GM19395 (cell line): ENCODE data around the gene SMIM21.

Experiments used
- ATAC-seq: cut with Tn5 transposase; IDR thresholded peaks from one replicate; pipeline ENCODE4 v1.9.1; 2021; ENCODE audit warnings: mild to moderate bottlenecking, moderate library complexity; ENCODE audit not compliant: unreplicated experiment

The SMIM21 gene

GRCh38 chr18:75428490-75428889 lies 987 bp upstream of the SMIM21 start:
- ATAC-seq = no peak

DNA sequence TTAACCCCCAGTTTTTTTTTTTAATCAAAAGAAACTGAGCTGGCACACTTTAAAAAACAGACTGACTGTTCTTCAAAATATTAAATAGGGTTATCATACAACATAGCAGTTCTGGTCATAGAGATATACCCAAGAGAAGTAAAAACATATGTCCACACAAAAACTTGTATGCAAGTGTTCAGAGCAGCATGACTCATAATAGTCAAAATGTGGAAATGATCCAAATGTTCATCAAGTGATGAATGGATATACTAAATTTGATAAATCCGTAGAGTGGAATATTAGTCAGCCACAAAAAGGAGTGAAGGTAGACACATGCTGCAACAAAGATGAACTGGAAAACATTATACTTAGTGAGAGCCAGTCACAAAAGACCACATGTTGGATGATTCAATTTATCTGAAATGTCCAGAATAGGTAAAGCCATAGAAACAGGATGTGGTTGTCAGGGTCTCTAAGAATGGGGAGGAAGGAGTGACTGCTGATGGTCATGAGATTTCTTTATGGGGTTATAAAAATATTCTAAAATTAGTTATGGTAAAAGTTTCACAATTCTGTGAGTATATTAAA lies 5.1 kb downstream of the SMIM21 start:
- no peak for ATAC-seq

GRCh38 chr18:75421656-75422055 lies 5.8 kb downstream of the SMIM21 start:
- no peak for ATAC-seq

- ATAC-seq = no peak
Measured at GRCh38 chr18:75418293-75419005, 9.1 kb downstream of the SMIM21 start.

- ATAC-seq = no peak
Measured at GRCh38 chr18:75410611-75411010, 16.9 kb downstream of the SMIM21 start.

DNA sequence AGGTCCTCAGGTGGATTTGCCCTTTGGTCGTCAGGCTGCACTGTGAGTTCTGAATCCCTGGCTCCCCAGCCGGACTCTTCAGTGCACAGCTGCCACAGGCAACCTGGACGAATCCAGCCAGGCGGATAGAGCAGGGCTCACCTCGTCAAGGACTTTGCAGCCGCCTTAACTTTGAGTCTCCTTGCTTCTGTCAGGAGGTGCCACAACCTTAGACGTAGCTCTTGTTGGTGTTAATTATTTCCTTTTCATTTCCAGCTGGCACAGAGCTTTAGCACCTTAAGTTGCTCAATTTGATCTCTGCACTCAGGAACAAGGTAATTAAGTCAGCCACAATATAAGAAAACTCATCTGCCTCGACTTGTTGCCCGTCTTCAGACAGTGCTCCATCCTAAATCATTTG lies 17.7 kb downstream of the SMIM21 start:
- no peak for ATAC-seq

DNA sequence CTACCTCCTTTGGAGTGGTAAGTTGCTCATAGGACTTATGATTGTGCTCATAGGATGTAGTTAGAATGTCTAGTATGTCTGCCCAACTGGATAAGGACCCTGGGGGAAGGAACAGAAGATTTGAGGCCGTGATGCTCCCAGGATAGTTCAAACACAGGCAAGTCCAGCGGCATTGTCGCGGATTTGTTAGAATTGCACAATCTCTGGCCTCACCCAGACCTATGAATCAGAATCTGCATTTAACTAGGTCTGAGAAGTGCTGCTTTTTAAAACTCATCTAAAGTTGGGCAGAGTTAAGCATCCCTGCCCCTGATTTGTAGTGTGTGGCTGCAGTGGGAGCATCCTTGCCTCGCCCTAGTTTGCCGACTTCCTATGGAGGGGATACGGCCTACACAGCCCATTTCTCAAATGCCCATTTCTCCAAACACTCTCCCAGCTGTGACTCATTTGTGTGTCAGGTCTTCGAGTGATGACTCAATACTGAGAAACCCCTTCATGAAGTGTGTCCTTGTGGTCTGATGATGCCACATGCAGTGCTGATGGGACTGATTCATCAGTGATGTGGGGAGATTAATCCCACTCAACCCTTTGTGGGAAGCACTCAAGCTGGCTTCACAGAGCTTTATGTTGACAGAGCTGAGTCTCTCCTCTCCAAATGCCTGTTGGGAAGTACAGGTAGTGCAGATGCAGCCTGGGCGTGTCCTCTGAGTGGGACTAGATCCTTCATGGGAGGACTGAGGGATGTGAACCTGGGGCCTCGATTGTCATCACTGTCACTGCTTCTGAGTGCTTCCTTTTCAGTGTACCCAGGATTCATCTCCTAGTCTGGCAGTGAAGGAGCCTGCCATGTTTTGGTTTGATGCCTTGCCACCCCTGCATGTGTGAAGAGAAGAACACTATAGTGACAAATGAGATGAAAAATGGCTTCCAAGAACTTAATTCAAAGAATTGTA lies 18.7 kb downstream of the SMIM21 start:
- ATAC-seq = no peak

DNA sequence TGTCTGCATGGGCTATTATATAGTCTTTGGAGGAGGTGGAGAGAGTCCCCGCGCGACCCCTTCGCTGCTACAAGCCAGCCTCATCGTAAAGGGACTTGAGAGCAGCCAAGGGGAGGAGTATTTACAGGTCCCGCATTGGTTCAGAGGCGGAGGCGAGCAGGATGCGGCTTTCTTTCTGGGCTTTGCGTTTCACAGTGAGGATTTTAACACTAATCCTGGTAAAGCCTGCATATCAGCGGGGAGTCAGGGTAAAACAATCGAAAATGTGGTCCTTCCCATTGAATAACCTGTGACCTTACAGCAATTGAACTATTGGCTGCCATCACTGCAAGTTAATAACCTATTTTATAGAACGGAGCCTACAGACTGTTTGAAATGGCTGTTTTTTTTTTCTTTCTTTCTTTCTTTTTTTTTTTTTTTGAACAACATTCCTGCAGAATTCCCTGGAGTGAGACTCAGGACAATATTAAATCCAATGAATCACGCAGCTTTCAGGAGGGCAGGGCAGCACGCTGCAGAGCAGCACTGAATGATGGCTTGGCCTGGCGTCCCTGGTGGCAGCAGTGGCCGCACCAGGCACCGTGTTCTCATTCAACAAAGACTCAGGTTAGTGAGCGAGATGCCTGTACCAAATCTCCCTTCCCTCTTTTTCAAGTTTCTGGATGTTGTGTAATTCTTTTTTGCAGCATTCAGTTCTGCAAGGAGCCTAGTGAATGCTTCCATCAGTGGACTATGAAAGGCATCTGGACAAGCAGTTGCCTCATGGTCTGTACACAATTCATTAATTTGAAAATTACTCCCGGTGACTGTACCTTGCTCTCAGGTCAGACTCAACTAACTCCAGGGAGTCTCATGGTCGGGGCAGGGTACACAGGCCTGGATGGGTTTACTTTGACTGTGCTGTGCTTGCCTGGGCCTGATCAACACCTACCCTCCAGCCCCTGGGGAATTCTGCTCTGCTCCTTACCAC lies 19.8 kb downstream of the SMIM21 start:
- no peak for ATAC-seq

- ATAC-seq = no peak
Measured at GRCh38 chr18:75406491-75407445, 20.7 kb downstream of the SMIM21 start.

GRCh38 chr18:75405351-75405750 lies 22.2 kb downstream of the SMIM21 start:
- no peak for ATAC-seq

GRCh38 chr18:75400366-75400765 lies 27.1 kb downstream of the SMIM21 start:
- no peak for ATAC-seq

- no peak for ATAC-seq
Measured at GRCh38 chr18:75395137-75395536, 32.4 kb downstream of the SMIM21 start.

- ATAC-seq = no peak
Measured at GRCh38 chr18:75393721-75394120, 33.8 kb downstream of the SMIM21 start.

DNA sequence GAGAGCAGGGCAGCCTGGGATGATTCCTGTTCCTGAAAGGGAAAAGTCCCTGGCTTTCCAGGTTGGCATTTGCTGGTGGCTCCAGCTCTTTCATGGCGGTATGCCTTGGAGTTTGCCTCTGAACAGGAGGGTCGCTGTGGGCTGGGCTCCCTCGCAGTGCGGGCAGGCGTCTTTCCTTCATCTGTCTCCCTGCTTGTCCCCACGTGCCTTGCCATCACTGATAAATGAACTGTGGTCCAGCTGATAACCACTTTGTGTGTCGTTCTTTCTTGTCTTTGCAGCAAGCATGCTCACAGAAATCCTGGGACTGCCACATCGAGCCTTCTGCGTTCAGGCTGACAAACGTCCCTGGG lies 35.3 kb downstream of the SMIM21 start:
- ATAC-seq = no peak

DNA sequence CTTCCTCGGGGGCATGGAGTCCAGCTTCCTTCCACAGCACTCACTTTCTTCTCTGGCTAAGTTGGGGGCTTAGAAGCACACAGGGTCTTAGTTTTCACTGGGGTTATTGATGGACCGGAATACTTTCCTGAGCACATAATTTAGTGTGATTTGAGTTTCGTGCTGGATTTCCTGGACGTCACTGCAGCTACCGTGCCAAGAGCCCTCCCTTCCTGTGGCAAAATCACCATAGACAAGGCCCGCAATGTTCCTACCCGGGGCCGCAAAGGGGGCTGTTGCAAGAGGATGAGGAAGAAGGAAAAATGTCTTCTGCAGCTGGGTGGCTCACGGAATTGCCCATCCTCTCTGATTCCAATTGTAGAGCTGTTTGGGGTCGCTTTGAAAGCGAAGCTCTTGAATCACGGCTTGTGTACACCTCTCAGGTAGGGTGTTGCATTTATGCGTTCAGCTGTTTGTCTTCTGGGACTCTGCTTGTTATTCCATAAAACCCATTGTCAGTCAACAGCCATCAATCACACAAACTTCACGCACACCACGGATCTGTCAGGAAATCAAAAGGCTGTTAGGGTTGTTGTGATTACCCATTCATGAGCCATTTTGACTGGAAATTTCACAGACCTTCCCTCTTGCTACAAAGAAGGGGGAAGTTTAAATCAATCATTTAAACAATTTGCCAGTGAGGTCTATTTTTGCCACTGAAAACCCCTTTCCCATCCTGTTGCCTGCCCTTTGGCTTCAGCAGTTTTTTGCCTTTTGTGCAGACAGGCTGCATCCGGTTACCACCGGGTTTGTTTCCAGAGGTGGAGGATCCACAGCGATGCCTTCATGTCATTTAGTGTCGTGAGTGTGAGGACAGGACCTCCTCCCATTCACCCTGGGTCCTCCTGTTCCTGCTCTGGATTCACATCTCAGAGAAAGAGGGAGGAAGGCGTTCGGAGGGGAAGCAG lies 36.0 kb downstream of the SMIM21 start:
- ATAC-seq = no peak

GRCh38 chr18:75390854-75391253 lies 36.6 kb downstream of the SMIM21 start:
- no peak for ATAC-seq

DNA sequence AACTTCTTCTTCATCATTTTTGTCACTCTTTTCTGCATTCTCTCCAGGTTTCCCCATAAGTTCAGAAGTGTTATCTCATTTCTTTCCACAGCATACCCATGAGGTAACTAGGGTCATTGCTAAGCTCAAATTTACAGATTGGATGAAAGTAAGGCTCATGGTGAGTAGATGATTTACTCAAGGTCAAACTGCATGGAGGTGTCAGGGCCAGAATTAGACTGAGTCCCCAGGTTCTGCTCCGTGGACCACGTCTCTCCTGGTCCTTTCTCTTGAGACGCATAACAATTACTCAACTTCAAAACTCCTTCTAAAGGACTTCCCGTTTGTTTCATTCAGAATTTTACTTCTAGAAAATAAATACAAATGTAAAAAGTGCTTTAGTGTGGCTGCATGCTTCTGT lies 43.4 kb downstream of the SMIM21 start:
- ATAC-seq = no peak
